Sigmoid colon (tissue), 4 donors: ENCODE measurements around the gene TENM3.

ENCODE experiments used
- POLR2AphosphoS5 ChIP-seq, 4 donors: sonication (generic); formaldehyde crosslinking; IDR thresholded peaks; one replicate each; pipeline ENCODE4 v1.6.1; 2017; ENCODE audit warnings: antibody characterized with exemption in 4 of 4
- TF ChIP-seq, protein P1 (sequence below), 4 experiments: fragments of 450-650 bp in 3 of 4; fragments of 200-600 bp in 1 of 4; IDR thresholded peaks; one replicate each; pipeline ENCODE4 v1.5.1; 2016 to 2019; ENCODE audit warnings: antibody characterized with exemption in 4 of 4, mild to moderate bottlenecking in 3 of 4, moderate library complexity in 2 of 4

DNA sequence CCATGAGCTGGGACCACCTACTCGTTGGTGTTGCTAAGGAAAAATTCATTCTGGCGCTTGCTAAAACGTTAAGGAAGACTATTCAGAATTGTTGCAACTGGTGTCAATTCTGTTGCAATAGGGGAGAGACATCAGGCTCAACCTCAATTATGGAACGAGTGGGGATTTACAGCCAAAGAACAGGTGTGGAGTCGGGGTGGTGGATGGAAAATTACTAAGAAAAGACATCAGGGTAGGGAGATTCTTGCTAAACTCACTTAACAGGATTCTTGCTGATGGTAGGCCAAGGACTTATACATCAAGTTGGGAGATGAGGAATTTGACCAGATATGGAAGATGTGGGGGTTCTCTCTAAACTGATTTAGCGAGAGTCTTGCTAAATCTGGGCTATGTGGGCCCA is 139.7 kb downstream of the TENM3 start:
- no peak for TF ChIP-seq POLR2AphosphoS5 (IDR thresholded peaks at IDR 0.05)
- TF ChIP-seq, protein P1, sequence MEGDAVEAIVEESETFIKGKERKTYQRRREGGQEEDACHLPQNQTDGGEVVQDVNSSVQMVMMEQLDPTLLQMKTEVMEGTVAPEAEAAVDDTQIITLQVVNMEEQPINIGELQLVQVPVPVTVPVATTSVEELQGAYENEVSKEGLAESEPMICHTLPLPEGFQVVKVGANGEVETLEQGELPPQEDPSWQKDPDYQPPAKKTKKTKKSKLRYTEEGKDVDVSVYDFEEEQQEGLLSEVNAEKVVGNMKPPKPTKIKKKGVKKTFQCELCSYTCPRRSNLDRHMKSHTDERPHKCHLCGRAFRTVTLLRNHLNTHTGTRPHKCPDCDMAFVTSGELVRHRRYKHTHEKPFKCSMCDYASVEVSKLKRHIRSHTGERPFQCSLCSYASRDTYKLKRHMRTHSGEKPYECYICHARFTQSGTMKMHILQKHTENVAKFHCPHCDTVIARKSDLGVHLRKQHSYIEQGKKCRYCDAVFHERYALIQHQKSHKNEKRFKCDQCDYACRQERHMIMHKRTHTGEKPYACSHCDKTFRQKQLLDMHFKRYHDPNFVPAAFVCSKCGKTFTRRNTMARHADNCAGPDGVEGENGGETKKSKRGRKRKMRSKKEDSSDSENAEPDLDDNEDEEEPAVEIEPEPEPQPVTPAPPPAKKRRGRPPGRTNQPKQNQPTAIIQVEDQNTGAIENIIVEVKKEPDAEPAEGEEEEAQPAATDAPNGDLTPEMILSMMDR (IDR thresholded peaks at IDR 0.05): no peak
